Esophagus muscularis mucosa (tissue), 4 donors: ENCODE measurements around the gene TRPC4AP.

ENCODE experiments used
- CTCF ChIP-seq, 3 experiments: fragments of 200-600 bp in 2 of 3; fragments of 450-650 bp in 1 of 3; sonication (generic) in 2 of 3; IDR thresholded peaks; one replicate each; pipeline ENCODE4 v1.5.1; 2017 to 2019; ENCODE audit warnings: antibody characterized with exemption in 3 of 3, mild to moderate bottlenecking in 2 of 3, moderate library complexity in 1 of 3
- EP300 ChIP-seq: sonication (generic); formaldehyde crosslinking; IDR thresholded peaks from one replicate; pipeline ENCODE4 v1.6.1; 2017; ENCODE audit warnings: antibody characterized with exemption
- POLR2A ChIP-seq: fragments of 450-650 bp; IDR thresholded peaks from one replicate; pipeline ENCODE4 v1.6.1; 2017; ENCODE audit warnings: antibody characterized with exemption, moderate library complexity, mild to moderate bottlenecking, low read depth
- POLR2AphosphoS5 ChIP-seq, 2 donors: sonication (generic); formaldehyde crosslinking; IDR thresholded peaks; one replicate each; pipeline ENCODE4 v1.6.1; 2017; ENCODE audit warnings: antibody characterized with exemption in 2 of 2

- TF ChIP-seq CTCF (IDR thresholded peaks at IDR 0.05) (no peak), POLR2A (no peak), EP300 (no peak), POLR2AphosphoS5 (IDR thresholded peaks at IDR 0.05) (no peak)
These were observed 91.5 kb downstream of the TRPC4AP start for GRCh38 chr20:35000922-35001595.
